NT2/D1 (cell line): ENCODE measurements around the gene AFMID.
A peak's percentile ranks its signal among the peaks of the same experiment; 100 is the strongest.
"Not testable (repeated sequence)": the region's sequence is repeated elsewhere in the genome, so short reads cannot be mapped to it uniquely, and the experiment has no call there.

ENCODE experiments used
- DNase-seq: peaks from one replicate; pipeline ENCODE4 v3.0.0-alpha.2; 2011; ENCODE audit warnings: low read depth, low spot score
- H3K27me3 ChIP-seq: 2 replicates; pipeline ENCODE4 v1.6.0; 2011; ENCODE audit warnings: mild to moderate bottlenecking; ENCODE audit not compliant: insufficient read length, insufficient read depth
- H3K36me3 ChIP-seq: 2 replicates; pipeline ENCODE4 v1.6.1; 2011; ENCODE audit warnings: mild to moderate bottlenecking, low read length, mixed read lengths; ENCODE audit not compliant: insufficient read depth, insufficient read length
- H3K4me1 ChIP-seq: 2 replicates; pipeline ENCODE4 v1.5.1; 2011; ENCODE audit not compliant: insufficient read depth, insufficient read length
- H3K4me3 ChIP-seq: 2 replicates; pipeline ENCODE4 v1.5.1; 2011; ENCODE audit warnings: low read depth; ENCODE audit not compliant: insufficient read length
- H3K9ac ChIP-seq: 2 replicates; pipeline ENCODE4 v1.6.0; 2011; ENCODE audit warnings: low read depth; ENCODE audit not compliant: insufficient read length
- H3K9me3 ChIP-seq: 2 replicates; pipeline ENCODE4 v1.5.1; 2011; ENCODE audit warnings: mild to moderate bottlenecking, low read length; ENCODE audit not compliant: insufficient read depth
- SUZ12 ChIP-seq: IDR thresholded peaks from 2 replicates; pipeline ENCODE4 v1.6.1; 2011; ENCODE audit not compliant: insufficient read length, insufficient read depth; ENCODE audit errors: extremely low read depth
- YY1 ChIP-seq: IDR thresholded peaks from 2 replicates; pipeline ENCODE4 v1.6.1; 2011; ENCODE audit not compliant: insufficient read length, insufficient read depth
- ZNF274 ChIP-seq: IDR thresholded peaks from 2 replicates; pipeline ENCODE4 v1.6.1; 2011; ENCODE audit warnings: mild to moderate bottlenecking, low read depth, low read length

AFMID gene

GRCh38 chr17:78232859-78233173 is 45.7 kb downstream of the AFMID start:
- Histone ChIP-seq H3K9me3 (no peaks in the 10 kb centered on the region), H3K27me3 (peaks cover 30% of the 10 kb centered on the region), H3K9ac (no peak overlapping the region), H3K4me1 (peaks cover 10% of the 10 kb centered on the region), H3K36me3 (no peaks in the 10 kb centered on the region), H3K4me3 (no peak overlapping the region)
- TF ChIP-seq YY1 (no peak), SUZ12 (no peak), ZNF274 (no peak)
- DNase-seq, result no peak

GRCh38 chr17:78233678-78234077 is 46.5 kb downstream of the AFMID start:
- Histone ChIP-seq H3K27me3 (peaks cover 30% of the 10 kb centered on the region), H3K9me3 (no peaks in the 10 kb centered on the region), H3K4me1 (peaks cover 16% of the 10 kb centered on the region), H3K36me3 (no peaks in the 10 kb centered on the region), H3K4me3 (no peak overlapping the region), H3K9ac (no peak overlapping the region)
- no peak for DNase-seq
- TF ChIP-seq SUZ12 (no peak), ZNF274 (no peak), YY1 (no peak)

DNA sequence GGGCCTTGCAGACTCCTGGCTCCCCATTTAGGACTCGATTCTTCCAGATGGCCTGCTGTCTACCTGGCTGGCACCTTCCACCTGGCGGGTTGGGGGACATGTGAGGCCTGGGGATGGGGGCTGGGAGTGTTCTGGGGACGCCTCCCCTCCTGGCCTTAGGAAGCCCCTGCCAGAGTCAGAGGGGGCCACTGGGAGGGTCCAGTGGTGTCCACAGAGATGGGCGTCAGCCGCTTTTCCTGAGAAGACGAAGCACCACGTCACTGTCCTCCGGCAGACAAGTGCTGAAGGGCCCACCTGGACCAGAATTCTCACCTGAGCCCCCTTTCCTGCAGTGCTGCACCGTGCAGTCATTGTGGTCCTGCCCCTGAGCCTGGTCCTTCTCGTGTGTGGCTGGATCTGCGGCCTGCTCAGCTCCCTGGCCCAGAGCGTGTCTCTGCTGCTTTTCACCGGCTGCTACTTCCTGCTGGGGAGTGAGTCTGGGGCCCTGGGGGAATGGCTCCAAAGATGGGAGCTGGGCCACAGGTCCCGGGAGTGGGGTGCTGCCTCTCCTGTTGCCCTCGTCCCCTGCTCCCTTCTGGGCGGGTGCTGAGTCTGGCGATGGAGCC is 47.2 kb downstream of the AFMID start:
- no peak for DNase-seq
- Histone ChIP-seq H3K4me1 (peaks cover 18% of the 10 kb centered on the region), H3K27me3 (peaks cover 30% of the 10 kb centered on the region), H3K4me3 (no peak overlapping the region), H3K9me3 (no peaks in the 10 kb centered on the region), H3K9ac (peak overlapping the region; percentile 61), H3K36me3 (no peaks in the 10 kb centered on the region)
- TF ChIP-seq SUZ12, result no peak
- TF ChIP-seq ZNF274, result no peak
- no peak for TF ChIP-seq YY1

DNA sequence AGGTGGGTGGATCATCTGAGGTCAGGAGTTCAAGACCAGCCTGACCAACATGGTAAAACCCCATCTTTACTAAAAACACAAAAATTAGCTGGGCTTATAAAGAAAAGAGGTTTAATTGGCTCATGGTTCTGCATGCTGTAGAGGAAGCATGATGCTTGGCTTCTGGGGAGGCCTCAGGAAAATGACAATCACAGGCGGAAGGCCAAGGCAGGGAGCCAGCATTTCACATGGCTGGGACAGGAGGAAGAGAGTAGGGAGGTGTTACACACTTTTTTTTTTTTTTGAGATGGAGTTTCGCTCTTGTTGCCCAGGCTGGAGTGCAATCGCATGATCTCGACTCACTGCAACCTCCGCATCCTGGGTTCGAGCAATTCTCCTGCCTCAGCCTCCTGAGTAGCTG is 47.9 kb downstream of the AFMID start:
- Histone ChIP-seq H3K4me1 (peaks cover 18% of the 10 kb centered on the region), H3K27me3 (peaks cover 30% of the 10 kb centered on the region)
- not testable (repeated sequence) for H3K9me3 ChIP-seq, DNase-seq, H3K9ac ChIP-seq, H3K36me3 ChIP-seq, H3K4me3 ChIP-seq

DNA sequence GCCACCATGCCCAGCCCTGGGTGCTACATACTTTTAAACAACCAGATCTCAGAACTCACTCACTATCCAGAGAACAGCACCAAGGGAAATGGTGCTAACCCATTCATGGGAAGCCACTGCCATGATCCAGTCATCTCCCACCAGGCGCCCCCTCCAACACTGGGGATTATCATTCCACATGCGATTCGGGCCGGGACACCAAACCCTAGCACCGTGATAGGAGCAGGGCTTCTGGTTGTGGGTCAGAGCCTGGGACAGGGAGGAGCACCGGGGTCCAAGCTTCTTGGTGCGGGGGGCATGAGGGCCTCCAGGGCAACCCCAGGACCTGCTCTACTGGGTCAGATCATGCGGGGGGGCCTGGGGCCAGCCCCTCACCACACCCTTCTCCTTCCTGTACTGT is 48.7 kb downstream of the AFMID start:
- TF ChIP-seq YY1, result no peak
- no peak for TF ChIP-seq SUZ12
- no peak for TF ChIP-seq ZNF274
- H3K4me3 ChIP-seq, result no peak overlapping the region
- DNase-seq, result no peak
- peaks cover 22% of the 10 kb centered on the region for H3K27me3 ChIP-seq
- H3K9ac ChIP-seq, result no peak overlapping the region
- H3K4me1 ChIP-seq, result peaks cover 21% of the 10 kb centered on the region
- no peaks in the 10 kb centered on the region for H3K9me3 ChIP-seq
- no peaks in the 10 kb centered on the region for H3K36me3 ChIP-seq

DNA sequence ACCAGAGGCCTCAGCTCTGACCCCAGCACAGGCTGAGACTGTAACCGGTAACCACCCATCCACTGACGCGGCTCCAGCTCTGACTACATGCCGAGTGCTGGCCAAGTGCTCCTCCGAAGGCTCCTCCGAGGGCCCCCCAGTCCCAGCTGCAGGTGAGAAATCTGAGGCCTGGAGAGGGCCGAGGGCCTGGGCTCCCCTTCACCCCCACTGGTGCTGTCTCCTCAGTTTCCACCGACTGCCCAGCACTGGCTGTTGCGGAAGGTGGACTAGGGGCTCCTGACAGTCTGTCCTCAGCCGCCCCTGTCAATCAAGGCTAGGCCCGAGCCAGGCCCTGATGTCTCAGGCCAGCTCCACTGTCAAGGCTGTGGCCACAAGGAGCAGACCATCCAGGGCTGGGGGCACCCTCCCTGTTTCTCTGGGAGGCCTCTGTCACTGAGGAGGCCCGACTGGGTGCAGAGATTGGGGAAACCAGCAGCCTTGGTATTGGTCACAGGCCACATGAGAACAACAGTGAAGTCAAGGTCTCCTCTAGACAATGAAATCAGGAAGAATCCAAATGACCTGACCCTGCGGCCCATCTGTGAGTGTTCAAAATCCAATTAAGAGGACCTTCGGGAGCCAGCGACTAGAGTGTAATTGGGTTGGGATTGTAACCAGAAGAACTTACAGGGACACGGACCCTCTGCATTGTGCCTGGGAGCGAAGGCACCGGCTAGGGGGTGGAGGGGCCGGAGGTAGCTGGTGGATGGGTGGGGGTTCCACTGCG is 49.4 kb downstream of the AFMID start:
- peak overlapping the region; percentile 53 for H3K9ac ChIP-seq
- no peak for DNase-seq
- H3K4me1 ChIP-seq, result peaks cover 19% of the 10 kb centered on the region
- peaks cover 15% of the 10 kb centered on the region for H3K27me3 ChIP-seq
- no peaks in the 10 kb centered on the region for H3K36me3 ChIP-seq
- no peaks in the 10 kb centered on the region for H3K9me3 ChIP-seq
- TF ChIP-seq ZNF274 (no peak), SUZ12 (no peak), YY1 (no peak)
- no peak overlapping the region for H3K4me3 ChIP-seq

DNA sequence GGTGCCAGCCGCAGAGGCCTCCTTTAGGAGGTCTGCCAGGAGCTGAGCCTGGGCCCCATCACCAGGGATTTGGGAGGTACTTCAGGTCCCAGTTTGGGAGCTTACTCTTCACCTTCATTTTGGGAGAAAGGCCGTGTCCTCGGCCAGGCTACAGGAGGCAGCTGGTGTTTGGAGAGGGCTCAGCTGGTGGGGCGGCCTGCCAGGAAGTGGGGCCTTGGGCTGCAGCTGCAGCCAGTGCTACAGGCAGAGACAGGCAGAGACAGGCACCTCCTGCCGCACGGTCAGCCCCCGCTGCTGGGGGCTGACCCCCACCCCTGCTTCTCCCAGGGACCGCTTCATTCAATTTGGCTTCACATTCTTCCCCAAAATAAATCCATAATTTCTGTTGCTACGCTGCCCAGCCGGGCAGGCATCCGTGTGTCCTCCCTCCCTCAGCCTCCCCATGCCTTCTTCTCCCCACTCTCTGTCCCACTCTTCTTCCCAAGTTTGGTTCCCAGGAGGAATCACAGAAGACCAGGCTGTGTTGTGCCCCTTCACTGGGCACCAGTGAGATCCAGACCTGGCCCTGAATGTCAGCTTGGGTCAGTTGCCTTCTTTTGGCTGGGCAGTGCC is 50.3 kb downstream of the AFMID start:
- no peak for TF ChIP-seq YY1
- no peak for TF ChIP-seq ZNF274
- DNase-seq, result no peak
- Histone ChIP-seq H3K9ac (no peak overlapping the region), H3K27me3 (peaks cover 7% of the 10 kb centered on the region), H3K4me1 (peaks cover 19% of the 10 kb centered on the region), H3K9me3 (no peaks in the 10 kb centered on the region), H3K36me3 (no peaks in the 10 kb centered on the region), H3K4me3 (no peak overlapping the region)
